Activated CD8-positive, alpha-beta memory T cell treated with anti-CD3 and anti-CD28 coated beads for 36 hours (primary cell): ENCODE data around the gene SRRD. TPM values are rescaled to one million over a fixed set of nuclear protein-coding genes. Genes with fewer than 3 reads are reported as not detected.
"Not testable (repeated sequence)": the region's sequence is repeated elsewhere in the genome, so short reads cannot be mapped to it uniquely, and the experiment has no call there.

Experiments
- CTCF ChIA-PET: fragments of 350-600 bp; sonication (Branson Sonifier 250); formaldehyde crosslinking; loops from one replicate; lab custom pipeline; 2021; ENCODE audit warnings: antibody characterized with exemption; lab: Charles Lee
- POLR2A ChIA-PET: fragments of 350-600 bp; sonication (Branson Sonifier 250); formaldehyde crosslinking; loops from one replicate; lab custom pipeline; 2021; ENCODE audit warnings: antibody characterized with exemption; lab: Charles Lee
- total RNA-seq, 2 experiments: library from RNA; stranded (reverse); gene quantifications; one replicate each; pipeline ENCODE4 v1.2.3, GENCODE V29; 2021

The SRRD gene, protein sequence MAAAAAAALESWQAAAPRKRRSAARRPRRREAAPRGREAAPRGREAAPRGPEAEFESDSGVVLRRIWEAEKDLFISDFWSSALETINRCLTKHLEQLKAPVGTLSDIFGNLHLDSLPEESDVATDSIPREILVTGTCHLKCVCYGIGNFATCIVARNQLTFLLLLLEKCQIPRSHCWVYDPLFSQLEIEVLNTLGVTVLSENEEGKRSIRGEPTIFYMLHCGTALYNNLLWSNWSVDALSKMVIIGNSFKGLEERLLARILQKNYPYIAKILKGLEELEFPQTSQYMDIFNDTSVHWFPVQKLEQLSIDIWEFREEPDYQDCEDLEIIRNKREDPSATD
- total RNA-seq: 10 to 100 TPM; 33.6 to 33.8 TPM

DNA sequence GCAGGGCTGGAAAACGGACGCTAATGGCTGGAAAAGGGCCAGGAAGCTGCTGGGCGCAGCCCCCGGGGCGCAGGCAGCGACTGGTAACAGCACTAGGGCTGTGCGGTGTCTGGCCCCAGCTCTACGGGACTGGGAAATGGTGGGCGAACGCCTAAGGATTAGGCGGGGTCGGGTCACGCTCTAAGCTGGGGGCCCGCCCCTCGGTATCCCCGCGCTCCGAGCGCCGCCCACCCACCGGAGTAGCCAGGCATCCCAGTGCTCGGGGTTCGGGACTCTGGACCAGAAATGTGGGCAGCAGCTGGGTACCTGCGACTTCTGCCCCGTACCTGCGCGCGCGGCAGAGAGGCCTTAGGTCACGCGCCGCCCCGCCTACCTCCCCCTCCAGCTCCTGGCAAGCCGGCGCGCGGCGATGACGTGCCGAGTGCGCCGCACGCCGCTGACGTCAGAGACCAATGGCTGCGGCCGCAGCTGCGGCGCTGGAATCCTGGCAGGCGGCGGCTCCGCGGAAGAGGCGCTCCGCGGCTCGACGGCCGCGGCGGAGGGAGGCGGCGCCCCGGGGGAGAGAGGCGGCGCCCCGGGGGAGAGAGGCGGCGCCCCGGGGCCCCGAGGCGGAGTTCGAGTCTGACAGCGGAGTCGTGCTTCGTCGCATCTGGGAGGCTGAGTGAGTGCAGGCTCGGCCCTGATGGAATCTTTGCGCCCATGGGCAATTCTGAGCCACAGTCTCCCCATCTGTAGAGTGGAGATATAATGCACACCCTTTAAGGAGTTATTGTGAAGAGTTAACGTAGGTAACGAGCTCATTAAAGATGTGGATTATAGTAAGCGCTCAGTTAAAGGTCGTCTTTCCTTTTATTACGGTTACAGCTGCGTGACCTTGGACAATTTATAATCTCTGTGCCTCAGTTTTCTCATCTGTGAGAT is at the start of gene SRRD, which contains the start of gene HPS4:
TSS of gene SRRD (plus strand) at position 439 of the 921 bp plus-strand sequence. CDS start at position 453, 14 bp downstream.
TSS of gene HPS4 (minus strand) at position 345 of the 921 bp plus-strand sequence. CDS start 2,021 bp downstream, outside the sequence.
- ChIA-PET POLR2A (interaction anchor here (0.6 to 3.4 kb wide), 12 partner anchors 9 to 190 kb away, joined by 3 to 18 read pairs (median 4); no protein-coding TSS in a partner anchor), CTCF (interaction anchor here (0.6 to 4.1 kb wide), 11 partner anchors 10 to 182 kb away, joined by 3 to 17 read pairs (median 3); partner anchors contain the start of genes ASPHD2 and MIAT)

DNA sequence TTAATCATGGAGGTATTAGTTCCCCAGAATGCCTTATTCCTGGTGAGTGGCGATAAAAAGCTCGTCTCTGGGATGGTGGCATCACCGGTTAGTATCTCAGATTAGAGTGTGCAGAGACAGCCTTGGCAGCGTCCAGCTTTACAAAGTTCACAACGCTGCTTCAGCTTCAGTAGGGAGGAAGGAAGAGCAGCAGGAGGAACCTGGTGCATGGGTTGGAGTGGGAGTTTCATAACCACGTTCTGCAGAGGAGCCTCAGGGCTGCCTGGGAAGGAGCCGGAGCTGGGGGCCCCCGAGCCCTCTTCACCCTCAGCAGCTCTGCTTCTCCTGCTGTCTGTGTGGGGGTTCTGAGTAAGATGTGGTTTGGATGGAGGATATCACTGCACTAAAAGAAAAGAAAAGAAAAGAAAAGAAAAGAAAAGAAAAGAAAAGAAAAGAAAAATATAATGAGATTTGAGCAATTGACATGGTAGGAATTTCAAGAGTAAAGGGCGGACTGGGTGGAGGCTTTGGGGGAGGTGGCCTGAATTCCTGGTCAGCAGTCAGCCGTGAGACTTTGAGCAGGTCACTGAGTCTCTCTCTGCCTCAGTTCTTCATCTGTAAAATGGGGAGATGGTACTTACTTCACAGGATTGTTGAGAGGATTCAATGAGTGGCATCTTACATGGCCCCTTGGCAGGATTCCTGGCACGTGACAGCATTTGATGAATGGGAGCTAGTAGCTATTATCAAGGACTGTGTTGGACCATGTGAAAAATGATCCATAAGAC is 48.2 kb upstream of the SRRD start:
- POLR2A ChIA-PET: no interaction called here

DNA sequence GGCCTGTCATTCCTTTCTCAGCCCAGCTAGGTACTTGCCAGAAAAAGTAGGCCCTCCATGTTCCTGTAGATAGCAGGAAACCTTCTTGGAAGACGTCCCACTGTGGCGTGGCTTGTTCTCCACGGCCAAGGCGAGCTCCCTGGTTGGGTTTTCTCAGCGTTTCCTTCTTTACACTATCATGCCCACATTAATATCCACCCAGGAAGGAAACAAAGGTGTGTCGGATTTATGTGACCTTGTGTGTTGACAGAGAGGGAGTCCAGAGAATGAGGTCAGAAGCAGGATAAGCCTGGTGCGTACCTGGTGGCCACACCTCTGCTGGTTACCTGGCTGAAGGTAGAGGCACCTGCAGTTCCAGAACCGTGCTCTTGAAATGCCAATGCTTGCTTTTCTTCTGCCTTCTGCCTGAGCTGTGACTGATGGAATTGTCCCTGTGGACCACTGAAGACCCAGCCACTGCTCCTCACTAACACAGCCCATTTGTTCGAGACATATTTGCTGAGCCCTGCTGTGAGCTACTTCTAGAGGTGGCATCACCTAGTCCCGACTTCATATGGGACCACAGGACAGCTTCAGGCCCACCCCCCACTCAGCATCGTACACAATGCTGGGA is 46.7 kb upstream of the SRRD start:
- ChIA-PET CTCF (interaction anchor here (1.6 kb wide), 2 partner anchors 12 to 24 kb away, joined by 4 to 6 read pairs; no protein-coding TSS in a partner anchor), POLR2A (no interaction called here)

More for the DNA sequence above, 48.2 kb upstream of the SRRD start:
- CTCF ChIA-PET: no interaction called here

DNA sequence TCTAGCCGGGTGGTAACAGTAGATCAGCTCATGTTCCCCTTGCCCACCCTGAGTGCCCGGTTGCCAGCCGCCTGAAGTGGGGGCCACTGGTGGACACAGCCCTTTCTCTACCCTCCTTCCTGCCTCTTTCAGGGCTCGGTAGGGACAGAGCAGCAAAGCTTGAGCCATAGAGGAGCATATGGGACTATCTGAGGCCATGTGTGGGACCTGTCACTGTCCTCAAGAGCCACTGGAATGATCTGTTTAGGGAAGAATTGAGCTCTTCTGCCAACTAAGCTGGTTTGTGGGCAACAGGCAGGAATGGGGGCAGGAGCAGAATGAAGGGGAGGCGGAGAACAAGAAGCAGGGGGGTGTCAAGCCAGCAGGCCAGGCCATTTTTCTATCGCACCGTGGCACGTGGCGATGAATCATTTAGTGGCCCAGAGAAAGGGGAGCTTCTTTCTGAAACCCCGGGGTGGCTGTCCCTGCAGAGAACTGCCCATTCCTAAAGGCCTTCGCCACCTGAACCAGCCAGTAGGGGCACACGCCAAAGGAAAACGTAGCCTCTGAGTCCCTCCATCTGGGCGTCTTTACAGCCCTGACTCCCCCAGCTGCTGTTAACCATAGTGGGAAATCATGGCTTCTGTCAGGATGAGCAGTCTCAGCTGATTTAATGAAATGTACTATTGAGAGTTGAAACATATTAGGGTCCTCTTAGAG is 45.8 kb upstream of the SRRD start:
- POLR2A ChIA-PET: no interaction called here
- CTCF ChIA-PET: interaction anchor here (1.6 kb wide), 2 partner anchors 11 to 23 kb away, joined by 4 to 6 read pairs; no protein-coding TSS in a partner anchor

DNA sequence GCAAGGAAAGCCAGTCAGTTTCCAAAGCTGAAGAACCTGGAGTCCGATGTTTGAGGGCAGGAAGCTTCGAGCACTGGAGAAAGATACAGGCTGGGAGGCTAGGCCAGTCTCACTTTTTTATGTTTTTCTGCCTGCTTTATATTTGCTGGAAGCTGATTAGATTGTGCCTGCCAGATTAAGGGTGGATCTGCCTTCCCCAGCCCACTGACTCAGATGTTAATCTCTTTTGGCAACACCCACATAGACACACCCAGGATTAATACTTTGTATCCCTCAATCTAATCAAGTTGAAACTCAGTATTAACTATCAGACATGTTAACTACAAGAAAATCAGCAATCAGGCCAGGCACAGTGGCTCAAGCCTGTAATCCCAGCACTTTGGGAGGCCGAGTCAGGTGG is 44.9 kb upstream of the SRRD start:
- CTCF ChIA-PET, POLR2A ChIA-PET: not testable (repeated sequence)

DNA sequence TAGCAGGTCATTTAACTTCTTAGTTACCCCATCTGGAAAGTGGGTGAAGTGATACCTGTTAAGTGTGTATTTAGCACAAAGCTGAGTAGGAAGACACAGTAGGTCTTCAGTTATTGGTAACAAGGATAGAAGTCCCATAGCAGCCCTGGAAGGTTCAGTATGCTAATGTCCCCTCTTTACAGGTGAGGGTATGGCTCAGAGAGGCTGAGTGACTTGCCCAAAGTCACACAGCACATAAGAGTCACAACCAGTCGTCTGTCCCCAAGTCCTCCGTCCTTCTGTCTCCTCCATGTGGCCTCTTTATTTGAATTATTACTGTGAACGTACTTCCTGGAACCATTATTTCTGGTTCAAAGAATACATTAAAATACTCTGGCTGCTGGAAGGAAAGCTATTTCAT is 44.1 kb upstream of the SRRD start:
- ChIA-PET POLR2A (no interaction called here), CTCF (no interaction called here)

DNA sequence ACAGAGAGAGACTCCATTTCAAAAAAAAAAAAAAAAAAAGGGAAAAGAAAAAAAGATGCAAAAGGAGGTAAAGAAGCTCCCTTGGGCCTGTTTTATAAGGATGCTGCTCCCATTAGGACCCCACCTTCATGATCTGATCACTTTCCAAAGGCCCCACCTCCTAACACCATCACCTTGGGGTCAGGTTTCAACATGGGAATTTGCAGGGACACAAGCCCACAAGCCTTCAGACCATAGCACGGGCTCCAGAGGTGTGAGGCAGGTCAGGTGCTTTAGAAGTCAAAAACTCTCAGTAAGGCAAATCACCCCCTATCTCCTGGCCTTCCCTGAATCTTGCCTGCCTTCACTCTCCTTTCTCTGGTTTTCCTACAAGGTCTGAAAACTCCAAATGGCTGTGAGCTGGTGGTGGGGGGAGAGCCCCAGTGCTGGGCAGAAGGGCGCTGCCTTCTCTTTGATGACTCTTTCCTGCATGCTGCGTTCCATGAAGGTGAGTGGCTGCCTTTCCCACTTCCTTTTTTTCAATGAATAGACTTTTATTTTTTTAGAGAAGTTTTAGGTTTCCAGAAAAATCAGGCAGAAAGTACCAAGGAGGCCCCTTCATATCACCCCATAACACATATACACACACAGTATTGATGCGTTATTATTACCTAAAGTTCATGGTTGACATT is 41.5 kb upstream of the SRRD start:
- ChIA-PET POLR2A (no interaction called here), CTCF (interaction anchor here (0.7 to 0.8 kb wide), 2 partner anchors 63 to 75 kb away, joined by 3 read pairs; no protein-coding TSS in a partner anchor)

DNA sequence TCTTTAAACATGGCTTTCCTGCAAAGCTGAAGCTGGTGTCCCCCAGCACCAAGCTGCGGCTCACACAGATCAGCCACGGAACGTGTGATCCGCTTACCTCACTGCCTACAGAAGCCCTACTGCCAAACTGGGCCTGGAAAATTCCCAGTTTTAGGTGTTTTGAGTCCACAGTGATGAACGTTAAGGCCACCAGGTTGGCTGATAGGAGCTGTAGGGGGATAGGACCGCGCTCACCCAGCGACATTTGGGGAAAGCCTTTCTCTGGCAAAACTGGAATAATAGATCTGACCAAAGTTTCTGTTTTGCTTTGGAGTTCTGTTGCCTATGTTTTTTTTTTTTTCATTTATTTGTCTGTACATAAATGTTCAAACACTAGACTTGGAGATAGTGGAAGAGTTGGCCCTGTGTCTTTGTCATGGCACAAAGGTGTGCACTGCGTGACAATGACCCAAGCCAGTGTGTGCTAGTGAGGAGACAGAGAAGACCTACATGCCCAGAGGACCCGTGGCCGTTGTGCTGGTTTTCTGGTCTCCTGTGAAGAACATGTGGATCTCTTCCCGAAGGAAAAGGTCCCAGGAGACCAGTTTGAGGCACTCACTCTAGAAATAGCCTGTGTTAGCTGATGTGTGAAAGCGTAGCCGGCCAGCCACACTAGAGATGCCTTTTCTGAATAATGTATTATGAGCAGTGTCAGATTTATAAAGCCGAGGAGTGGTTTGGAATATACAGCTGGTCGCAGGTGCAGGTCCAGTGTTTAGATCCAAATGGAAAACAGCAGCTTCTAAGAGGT is 39.6 kb upstream of the SRRD start:
- ChIA-PET CTCF (interaction anchor here (0.6 kb wide), 2 partner anchors 48 to 426 kb away, joined by 3 to 5 read pairs; no protein-coding TSS in a partner anchor), POLR2A (no interaction called here)

DNA sequence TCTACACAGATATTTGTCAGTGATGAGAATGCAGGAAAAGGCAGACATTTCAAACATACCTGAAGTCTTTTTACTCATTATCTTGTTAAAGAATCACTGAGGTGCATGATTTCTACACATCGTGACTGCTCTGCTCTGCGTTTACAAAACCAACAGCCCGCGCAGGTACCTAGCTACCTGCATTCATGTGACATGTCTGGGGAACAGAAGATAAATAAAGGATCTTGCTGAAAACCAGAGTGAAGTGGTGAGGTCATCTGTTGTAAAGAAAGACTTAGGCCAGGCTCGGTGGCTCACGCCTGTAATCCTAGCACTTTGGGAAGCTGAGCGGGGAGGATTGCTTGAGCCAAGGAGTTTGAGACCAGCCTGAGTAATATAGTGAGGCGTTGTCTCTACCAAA is 38.9 kb upstream of the SRRD start:
- CTCF ChIA-PET: no interaction called here
- POLR2A ChIA-PET: no interaction called here

DNA sequence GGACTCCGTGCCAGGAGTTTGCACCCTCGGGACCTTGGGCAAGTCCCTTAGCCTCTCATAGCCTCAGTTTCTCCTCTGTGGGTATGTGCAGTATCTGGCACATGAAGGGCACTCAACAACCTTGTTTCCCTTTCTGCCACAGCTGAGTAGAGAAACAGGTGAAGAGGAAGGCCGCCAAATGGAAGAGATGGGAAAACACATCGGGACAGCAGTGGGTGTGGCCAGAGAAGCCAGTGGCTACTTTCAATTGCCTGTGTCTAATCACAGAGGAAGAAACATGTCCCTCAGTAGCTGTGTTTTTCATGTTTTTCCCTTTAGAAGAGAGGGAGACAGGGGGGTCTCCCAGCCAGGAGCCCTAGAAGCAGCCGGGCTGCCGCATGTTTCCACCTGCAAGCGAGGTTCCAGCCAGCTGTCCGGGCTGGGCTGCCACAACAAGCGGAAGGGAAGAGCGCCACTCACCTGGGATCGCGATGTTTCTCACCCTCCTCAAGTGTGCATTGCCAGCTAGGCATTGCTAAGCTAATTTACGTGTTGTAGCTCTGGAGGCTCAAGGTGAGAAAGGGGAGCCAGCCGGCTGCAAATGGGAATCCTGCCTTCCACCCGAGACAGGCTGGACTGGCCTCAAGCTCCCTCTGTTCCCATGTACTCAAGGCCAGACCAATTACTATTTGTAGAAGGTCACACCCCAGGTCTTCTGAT is 38.0 kb upstream of the SRRD start:
- POLR2A ChIA-PET: no interaction called here
- CTCF ChIA-PET: interaction anchor here (1.5 kb wide), 1 partner anchor 15 kb away, joined by 3 read pairs; no protein-coding TSS in a partner anchor

DNA sequence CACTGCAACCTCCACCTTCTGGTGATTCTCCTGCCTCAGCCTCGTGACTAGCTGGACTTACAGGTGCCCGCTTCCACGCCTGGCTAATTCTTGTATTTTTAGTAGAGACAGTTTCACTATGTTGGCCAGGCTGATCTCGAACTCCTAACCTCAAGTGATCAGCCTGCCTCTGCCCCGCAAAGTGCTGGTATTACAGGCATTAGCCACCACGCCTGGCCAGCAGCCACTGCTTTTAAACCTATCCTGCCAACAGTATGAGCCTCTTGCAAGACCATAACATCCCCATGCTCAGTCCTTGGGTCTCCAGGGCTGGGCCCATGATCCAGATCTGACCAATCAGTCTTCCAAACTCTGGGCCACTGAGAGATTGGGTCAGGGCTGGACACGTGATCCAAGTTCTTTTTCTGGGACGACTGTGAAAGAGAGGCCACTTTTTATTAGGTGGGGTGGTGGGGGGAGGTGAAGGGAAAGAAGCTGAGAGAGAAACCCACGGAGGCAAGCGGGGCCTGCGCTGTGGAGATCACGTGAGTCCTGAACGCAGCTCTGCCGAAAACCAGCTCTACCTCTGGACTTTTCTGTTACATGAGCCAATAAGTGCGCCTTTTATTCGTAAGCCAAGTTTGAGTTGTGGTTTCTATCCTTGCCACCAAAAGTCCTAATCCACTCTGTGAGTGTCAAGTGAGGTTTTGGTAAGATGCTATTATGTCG is 36.7 kb upstream of the SRRD start:
- POLR2A ChIA-PET: no interaction called here
- CTCF ChIA-PET: interaction anchor here (1.5 kb wide), 1 partner anchor 14 kb away, joined by 3 read pairs; no protein-coding TSS in a partner anchor

DNA sequence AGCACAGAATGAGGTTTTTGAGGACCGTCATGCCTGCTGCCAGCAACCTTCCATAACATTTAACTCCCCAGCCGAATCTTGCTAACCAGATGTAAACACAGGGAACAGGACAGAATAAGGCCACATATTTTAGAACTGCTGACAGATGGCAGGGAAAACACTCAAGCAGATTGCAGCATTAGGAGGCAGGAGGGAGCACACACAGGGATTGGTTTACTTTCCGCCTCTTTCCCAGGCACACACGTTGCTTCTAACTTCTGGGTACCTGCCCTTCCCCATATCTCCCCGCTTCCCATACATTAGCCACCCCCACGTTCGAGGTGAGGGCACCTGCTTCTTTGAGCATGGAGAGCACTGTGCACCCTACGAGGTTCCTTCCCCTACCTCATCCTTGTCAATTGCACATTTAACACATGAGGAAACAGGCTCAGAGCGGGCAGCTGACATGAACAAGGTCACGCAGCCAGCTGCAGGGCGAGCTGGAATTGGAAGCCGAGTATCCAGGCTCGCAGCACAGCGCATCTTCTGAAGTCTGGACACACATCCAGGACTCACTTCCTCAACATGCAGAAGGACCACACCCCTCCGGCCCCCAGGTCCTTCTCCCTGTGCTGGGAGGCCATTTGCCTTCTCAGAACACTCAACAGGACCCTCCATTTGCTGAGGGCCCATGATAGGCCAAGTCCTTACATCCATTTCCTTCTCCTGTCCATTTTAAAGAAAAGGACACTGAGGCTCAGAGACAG is 35.9 kb upstream of the SRRD start:
- POLR2A ChIA-PET: no interaction called here

DNA sequence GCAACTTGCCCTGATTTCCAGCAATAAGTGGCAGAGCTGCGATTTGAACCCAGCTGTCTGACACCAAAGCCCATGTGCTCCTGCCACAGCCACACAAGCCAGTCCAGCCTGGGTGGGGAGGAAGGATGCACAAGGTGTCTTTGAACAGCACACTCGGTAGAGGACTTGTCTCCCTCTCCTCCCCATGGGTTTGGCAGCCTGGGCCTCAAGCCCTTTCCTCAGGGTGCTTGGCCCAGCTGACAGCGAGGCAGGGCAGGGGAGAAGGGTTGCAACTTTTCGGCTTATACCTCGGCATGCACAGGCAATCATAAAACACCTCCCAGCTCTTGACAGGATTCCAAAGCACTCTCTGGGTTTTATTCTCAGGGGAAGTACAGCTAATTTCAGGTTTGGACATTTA is 35.3 kb upstream of the SRRD start:
- POLR2A ChIA-PET: no interaction called here
- CTCF ChIA-PET: interaction anchor here (1.1 to 2.0 kb wide), 3 partner anchors 11 to 14 kb away, joined by 3 to 6 read pairs (median 4); no protein-coding TSS in a partner anchor

More for the DNA sequence above, 35.9 kb upstream of the SRRD start:
- CTCF ChIA-PET: interaction anchor here (1.2 to 2.0 kb wide), 2 partner anchors 11 to 14 kb away, joined by 4 to 6 read pairs; no protein-coding TSS in a partner anchor

DNA sequence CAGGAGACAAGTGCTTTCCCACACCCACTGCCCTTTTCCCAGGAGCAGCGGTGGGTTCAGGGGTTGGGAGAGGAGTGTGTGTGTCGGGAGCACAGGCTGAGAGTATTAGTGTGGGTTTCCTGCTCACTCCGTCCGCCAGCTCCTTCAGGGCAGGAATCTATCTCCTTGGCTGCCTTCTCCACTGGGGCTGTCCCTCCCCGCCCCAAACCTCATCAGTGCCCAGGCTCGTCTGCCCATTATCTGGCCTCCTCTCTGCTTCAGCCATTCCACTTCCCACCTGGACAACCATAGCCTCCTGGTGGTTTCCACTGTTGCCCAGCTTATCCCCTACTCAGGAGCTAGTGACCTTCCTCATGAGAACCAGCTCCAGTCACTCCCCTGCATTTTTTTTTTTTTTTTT is 34.7 kb upstream of the SRRD start:
- CTCF ChIA-PET: interaction anchor here (1.1 to 2.0 kb wide), 3 partner anchors 12 to 13 kb away, joined by 3 to 6 read pairs (median 4); no protein-coding TSS in a partner anchor
- POLR2A ChIA-PET: no interaction called here
